HG02973 (cell line): ENCODE measurements around the gene RLN2.

Experiments
- ATAC-seq: cut with Tn5 transposase; IDR thresholded peaks from one replicate; pipeline ENCODE4 v1.9.1; 2021; ENCODE audit warnings: moderate library complexity; ENCODE audit not compliant: unreplicated experiment

The RLN2 gene

DNA sequence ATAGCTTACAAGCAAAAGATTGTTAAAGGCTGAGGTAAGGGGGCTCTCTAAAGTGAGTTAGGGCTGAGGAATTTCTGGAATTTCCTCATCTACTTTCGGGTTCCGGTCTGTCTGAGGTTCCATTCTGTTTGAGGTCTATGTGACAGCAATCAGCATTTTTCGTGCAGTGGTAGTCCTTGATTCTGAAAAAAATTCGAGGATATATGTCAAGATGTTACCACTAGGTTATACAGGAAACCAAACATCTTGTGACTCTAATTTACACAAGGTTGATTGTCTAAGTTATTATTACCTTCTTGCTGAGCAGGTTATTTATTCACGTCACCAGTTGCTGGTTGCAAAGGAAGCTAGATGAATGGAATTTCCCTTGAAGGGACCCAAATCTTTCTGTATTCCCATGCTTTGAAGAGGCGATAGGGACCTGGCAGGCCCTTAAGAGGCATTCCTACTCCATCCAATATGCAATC is 35.2 kb downstream of the RLN2 start:
- no peak for ATAC-seq

DNA sequence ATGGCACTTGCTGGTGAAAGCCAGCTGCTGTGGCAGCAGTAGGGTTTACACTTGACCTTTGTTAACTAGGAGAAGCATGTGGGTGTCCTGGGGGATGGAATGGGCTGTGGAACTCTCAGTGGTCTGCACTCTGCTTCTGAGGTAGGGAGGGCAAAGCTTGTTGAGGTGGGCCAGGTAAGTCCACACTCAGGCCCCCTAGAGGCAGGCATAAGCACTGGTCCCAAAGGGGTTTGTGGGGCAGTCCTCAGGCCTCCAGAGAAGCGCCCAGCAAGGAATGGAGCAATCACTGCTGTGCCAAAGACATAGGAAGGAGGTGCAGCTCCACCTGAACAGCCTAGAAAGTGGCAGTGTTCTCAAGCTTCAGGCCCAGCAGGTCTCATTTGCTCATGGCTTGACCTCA is 38.6 kb downstream of the RLN2 start:
- no peak for ATAC-seq

DNA sequence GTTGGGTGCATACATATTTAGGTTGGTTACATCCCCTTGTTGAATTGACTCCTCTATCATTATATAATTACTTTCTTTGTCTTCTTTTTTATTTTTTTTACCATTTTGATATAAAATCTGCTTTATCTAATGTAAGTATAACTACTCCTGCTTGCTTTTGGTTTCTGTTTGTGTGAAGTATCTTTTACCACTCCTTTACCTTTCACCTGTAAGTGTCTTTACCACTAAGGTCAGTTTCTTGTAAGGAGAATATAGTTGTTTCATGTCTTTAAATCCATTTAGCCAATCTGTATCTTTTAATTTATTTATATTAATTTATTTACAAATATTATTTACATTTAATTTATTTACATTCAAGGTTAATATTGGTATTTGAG is 40.3 kb downstream of the RLN2 start:
- ATAC-seq: no peak

DNA sequence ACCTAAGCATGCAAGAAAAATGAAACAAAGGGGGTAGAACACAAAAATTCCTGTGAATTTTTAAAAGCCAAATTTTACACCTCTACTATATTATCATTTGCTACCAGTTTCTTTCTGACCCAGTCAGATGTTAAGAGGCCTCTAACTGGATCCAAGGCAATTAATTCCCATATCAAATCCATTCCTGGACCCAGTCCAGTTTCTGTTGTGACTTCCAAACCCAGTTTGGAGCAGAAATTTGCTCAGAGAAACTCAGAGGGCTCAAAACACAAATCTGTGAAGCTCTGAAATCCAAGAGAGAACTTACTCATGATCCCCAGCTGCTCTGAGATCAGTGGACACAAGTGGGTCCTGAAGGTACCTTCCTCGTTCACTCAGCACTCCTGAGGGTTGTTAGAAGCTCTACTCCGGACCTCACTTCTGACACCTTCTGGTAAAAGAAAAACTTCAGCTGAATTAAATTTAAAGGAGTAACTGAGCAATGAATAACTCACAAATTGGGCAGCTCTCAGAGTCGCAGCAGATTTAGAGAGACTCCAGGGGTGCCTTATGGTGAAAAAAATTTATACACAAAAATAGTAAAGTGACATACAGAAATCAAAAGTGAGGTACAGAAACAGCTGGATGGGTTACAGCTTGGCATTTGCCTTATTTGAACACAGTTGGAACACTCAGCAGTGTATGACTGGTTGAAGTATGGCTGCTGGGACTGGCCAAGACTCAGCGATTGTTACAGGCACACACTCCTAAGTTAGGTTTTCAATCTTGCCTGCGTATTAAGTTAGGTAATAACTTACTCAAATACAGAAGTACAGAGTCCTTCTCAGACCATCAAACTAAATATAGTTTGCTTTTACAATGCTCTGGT is 40.9 kb downstream of the RLN2 start:
- no peak for ATAC-seq
